GM12878 (cell line): Measurements from ENCODE around the gene HEXIM1. TPM values are rescaled to one million over a fixed set of nuclear protein-coding genes. Genes with fewer than 3 reads are reported as not detected.

Source experiments
- CHD1 ChIP-seq: IDR thresholded peaks from 2 replicates; pipeline ENCODE4 v1.6.1; 2012; ENCODE audit warnings: low read depth, low read length, improper control_type of control experiment
- FOXM1 ChIP-seq: IDR thresholded peaks from 2 replicates; pipeline ENCODE4 v1.6.1; 2012; ENCODE audit warnings: low read depth, mild to moderate bottlenecking, inconsistent platforms, low read length, moderate library complexity
- JUNB ChIP-seq: IDR thresholded peaks from 2 replicates; pipeline ENCODE4 v1.6.1; 2016; ENCODE audit warnings: antibody characterized with exemption, mild to moderate bottlenecking
- polyA plus RNA-seq, 11 experiments: library from polyadenylated mRNA; depleted of rRNA in 4 of 11; unstranded in 6 of 11; stranded (reverse) in 5 of 11; fragments of >200 nt; fragmentation: Nextera tagmentation in 4 of 11; fragmentation: Illumina TruSeq in 1 of 11; extraction: Ambion mirVana in 4 of 11; extraction: Trizol in 1 of 11; gene quantifications; 1 replicate in 1 of 11; 2 replicates in 10 of 11; pipeline versions ENCODE4 v1.2.1 to v1.2.3, GENCODE V29; 2011 to 2016; ENCODE audit warnings: inconsistent platforms in 2 of 11, missing spikeins in 2 of 11, low read depth in 1 of 11
- total RNA-seq, 4 experiments: library from RNA; depleted of rRNA in 3 of 4; stranded (reverse); fragments of >200 nt in 3 of 4; fragmentation: Illumina TruSeq in 1 of 4; extraction: Trizol in 1 of 4; gene quantifications; 2 replicates each; pipeline versions ENCODE4 v1.2.1 to v1.2.3, GENCODE V29; 2013 to 2021
- TF ChIP-seq, protein P1 (sequence below): IDR thresholded peaks from 2 replicates; pipeline ENCODE4 v1.6.1; 2011; ENCODE audit warnings: low read depth, mild to moderate bottlenecking, low read length, moderate library complexity, borderline replicate concordance; ENCODE audit errors: extremely low read depth
- TF ChIP-seq, protein P2 (sequence below): fragments of 450-650 bp; IDR thresholded peaks from 2 replicates; pipeline ENCODE4 v1.6.1; 2017; ENCODE audit warnings: mild to moderate bottlenecking
- TF ChIP-seq, protein P3 (sequence below): fragments of 450-650 bp; IDR thresholded peaks from 2 replicates; pipeline ENCODE4 v1.6.1; 2016; ENCODE audit warnings: mild to moderate bottlenecking, moderate library complexity, borderline replicate concordance
- TF ChIP-seq, protein P4 (sequence below): fragments of 450-650 bp; conservative IDR thresholded peaks from 2 replicates; pipeline ENCODE4 v1.6.1; 2017; ENCODE audit warnings: mild to moderate bottlenecking, moderate library complexity
- TF ChIP-seq, protein P5 (sequence below): fragments of 450-650 bp; IDR thresholded peaks from 2 replicates; pipeline ENCODE4 v1.6.1; 2017; ENCODE audit warnings: low read depth, mild to moderate bottlenecking, moderate library complexity
- TF ChIP-seq, protein P6 (sequence below): fragments of 450-650 bp; formaldehyde crosslinking; IDR thresholded peaks from 2 replicates; pipeline ENCODE4 v1.5.0; 2022; ENCODE audit warnings: mild to moderate bottlenecking, missing genetic modification characterization

Gene HEXIM1
- total and polyA plus RNA-seq, 10 of the 15 experiments (the other 5 are each of a cell fraction or from before 2014, with no cell fraction given), result 1.9 to 24.1 (median 9.0) TPM

DNA sequence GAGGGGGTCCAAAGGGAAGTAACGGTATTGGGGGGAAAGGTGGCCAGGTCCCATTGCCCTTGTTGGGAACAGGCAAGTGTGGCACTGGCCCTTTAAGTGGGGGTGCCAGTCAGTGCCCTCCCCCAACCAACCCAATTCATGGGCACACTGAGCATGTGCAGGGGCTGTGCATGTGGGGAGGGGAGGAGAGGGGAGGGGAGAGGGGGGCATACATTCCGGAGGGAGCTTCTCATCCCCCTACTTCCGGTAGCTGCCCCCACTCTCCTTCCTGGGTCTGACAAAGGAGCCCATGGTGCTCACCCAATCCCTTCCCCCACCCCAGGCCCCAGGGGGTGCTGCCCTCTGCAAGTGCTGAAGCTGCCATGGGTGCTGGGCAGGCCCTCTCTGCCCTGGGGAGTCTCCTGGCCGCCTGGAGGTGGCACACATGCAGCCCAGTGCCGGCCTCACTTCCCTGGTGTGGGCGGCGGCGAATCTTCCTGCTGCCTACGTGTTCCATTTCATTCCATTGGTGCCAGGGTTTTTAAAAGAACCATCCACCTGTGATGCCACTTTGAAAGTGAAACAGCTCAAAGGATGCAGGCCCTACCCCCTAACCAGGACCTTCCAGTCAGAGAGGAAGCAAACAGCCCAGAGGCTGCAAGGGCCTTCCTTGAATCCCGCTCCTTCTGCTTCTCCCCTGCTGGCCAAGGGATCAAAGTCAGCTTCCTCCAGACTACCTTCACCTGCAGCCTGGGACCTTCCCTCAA, 24.4 kb downstream of the HEXIM1 start (continued):
- TF ChIP-seq, protein P1, sequence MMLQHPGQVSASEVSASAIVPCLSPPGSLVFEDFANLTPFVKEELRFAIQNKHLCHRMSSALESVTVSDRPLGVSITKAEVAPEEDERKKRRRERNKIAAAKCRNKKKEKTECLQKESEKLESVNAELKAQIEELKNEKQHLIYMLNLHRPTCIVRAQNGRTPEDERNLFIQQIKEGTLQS, result no peak
- TF ChIP-seq, protein P2, sequence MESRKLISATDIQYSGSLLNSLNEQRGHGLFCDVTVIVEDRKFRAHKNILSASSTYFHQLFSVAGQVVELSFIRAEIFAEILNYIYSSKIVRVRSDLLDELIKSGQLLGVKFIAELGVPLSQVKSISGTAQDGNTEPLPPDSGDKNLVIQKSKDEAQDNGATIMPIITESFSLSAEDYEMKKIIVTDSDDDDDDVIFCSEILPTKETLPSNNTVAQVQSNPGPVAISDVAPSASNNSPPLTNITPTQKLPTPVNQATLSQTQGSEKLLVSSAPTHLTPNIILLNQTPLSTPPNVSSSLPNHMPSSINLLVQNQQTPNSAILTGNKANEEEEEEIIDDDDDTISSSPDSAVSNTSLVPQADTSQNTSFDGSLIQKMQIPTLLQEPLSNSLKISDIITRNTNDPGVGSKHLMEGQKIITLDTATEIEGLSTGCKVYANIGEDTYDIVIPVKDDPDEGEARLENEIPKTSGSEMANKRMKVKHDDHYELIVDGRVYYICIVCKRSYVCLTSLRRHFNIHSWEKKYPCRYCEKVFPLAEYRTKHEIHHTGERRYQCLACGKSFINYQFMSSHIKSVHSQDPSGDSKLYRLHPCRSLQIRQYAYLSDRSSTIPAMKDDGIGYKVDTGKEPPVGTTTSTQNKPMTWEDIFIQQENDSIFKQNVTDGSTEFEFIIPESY, result no peak
- TF ChIP-seq, protein P3, sequence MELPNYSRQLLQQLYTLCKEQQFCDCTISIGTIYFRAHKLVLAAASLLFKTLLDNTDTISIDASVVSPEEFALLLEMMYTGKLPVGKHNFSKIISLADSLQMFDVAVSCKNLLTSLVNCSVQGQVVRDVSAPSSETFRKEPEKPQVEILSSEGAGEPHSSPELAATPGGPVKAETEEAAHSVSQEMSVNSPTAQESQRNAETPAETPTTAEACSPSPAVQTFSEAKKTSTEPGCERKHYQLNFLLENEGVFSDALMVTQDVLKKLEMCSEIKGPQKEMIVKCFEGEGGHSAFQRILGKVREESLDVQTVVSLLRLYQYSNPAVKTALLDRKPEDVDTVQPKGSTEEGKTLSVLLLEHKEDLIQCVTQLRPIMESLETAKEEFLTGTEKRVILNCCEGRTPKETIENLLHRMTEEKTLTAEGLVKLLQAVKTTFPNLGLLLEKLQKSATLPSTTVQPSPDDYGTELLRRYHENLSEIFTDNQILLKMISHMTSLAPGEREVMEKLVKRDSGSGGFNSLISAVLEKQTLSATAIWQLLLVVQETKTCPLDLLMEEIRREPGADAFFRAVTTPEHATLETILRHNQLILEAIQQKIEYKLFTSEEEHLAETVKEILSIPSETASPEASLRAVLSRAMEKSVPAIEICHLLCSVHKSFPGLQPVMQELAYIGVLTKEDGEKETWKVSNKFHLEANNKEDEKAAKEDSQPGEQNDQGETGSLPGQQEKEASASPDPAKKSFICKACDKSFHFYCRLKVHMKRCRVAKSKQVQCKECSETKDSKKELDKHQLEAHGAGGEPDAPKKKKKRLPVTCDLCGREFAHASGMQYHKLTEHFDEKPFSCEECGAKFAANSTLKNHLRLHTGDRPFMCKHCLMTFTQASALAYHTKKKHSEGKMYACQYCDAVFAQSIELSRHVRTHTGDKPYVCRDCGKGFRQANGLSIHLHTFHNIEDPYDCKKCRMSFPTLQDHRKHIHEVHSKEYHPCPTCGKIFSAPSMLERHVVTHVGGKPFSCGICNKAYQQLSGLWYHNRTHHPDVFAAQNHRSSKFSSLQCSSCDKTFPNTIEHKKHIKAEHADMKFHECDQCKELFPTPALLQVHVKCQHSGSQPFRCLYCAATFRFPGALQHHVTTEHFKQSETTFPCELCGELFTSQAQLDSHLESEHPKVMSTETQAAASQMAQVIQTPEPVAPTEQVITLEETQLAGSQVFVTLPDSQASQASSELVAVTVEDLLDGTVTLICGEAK, result no peak
- TF ChIP-seq CHD1 (no peak), FOXM1 (no peak), JUNB (no peak)
- TF ChIP-seq, protein P4, sequence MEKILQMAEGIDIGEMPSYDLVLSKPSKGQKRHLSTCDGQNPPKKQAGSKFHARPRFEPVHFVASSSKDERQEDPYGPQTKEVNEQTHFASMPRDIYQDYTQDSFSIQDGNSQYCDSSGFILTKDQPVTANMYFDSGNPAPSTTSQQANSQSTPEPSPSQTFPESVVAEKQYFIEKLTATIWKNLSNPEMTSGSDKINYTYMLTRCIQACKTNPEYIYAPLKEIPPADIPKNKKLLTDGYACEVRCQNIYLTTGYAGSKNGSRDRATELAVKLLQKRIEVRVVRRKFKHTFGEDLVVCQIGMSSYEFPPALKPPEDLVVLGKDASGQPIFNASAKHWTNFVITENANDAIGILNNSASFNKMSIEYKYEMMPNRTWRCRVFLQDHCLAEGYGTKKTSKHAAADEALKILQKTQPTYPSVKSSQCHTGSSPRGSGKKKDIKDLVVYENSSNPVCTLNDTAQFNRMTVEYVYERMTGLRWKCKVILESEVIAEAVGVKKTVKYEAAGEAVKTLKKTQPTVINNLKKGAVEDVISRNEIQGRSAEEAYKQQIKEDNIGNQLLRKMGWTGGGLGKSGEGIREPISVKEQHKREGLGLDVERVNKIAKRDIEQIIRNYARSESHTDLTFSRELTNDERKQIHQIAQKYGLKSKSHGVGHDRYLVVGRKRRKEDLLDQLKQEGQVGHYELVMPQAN, result no peak
- TF ChIP-seq, protein P5, sequence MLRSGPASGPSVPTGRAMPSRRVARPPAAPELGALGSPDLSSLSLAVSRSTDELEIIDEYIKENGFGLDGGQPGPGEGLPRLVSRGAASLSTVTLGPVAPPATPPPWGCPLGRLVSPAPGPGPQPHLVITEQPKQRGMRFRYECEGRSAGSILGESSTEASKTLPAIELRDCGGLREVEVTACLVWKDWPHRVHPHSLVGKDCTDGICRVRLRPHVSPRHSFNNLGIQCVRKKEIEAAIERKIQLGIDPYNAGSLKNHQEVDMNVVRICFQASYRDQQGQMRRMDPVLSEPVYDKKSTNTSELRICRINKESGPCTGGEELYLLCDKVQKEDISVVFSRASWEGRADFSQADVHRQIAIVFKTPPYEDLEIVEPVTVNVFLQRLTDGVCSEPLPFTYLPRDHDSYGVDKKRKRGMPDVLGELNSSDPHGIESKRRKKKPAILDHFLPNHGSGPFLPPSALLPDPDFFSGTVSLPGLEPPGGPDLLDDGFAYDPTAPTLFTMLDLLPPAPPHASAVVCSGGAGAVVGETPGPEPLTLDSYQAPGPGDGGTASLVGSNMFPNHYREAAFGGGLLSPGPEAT, result no peak
- TF ChIP-seq, protein P6, sequence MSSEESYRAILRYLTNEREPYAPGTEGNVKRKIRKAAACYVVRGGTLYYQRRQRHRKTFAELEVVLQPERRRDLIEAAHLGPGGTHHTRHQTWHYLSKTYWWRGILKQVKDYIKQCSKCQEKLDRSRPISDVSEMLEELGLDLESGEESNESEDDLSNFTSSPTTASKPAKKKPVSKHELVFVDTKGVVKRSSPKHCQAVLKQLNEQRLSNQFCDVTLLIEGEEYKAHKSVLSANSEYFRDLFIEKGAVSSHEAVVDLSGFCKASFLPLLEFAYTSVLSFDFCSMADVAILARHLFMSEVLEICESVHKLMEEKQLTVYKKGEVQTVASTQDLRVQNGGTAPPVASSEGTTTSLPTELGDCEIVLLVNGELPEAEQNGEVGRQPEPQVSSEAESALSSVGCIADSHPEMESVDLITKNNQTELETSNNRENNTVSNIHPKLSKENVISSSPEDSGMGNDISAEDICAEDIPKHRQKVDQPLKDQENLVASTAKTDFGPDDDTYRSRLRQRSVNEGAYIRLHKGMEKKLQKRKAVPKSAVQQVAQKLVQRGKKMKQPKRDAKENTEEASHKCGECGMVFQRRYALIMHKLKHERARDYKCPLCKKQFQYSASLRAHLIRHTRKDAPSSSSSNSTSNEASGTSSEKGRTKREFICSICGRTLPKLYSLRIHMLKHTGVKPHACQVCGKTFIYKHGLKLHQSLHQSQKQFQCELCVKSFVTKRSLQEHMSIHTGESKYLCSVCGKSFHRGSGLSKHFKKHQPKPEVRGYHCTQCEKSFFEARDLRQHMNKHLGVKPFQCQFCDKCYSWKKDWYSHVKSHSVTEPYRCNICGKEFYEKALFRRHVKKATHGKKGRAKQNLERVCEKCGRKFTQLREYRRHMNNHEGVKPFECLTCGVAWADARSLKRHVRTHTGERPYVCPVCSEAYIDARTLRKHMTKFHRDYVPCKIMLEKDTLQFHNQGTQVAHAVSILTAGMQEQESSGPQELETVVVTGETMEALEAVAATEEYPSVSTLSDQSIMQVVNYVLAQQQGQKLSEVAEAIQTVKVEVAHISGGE (CRISPR knock-in tag), result no peak
